ENCODE data around the gene SASH1. TPM values are rescaled to one million over a fixed set of nuclear protein-coding genes. Genes with fewer than 3 reads are reported as not detected.

The SASH1 gene
- total RNA-seq, 4 donors from 2014 or later = 55.3 to 118 (median 79.6) TPM

- Histone ChIP-seq H3K9me3 (no peaks in the 10 kb centered on the region), H3K4me3 (no peak overlapping the region), H3K27ac (peak overlapping the region in 2 of 4 donors; percentile 70 to 71), H3K27me3 (no peaks in the 10 kb centered on the region), H3K36me3 (no peaks in the 10 kb centered on the region), H3K4me1 (peaks cover 17 to 81% (median 43%) of the 10 kb centered on the region in 3 donors)
- TF ChIP-seq POLR2A (IDR thresholded peaks at IDR 0.05) = no peak
- TF ChIP-seq, protein P1, sequence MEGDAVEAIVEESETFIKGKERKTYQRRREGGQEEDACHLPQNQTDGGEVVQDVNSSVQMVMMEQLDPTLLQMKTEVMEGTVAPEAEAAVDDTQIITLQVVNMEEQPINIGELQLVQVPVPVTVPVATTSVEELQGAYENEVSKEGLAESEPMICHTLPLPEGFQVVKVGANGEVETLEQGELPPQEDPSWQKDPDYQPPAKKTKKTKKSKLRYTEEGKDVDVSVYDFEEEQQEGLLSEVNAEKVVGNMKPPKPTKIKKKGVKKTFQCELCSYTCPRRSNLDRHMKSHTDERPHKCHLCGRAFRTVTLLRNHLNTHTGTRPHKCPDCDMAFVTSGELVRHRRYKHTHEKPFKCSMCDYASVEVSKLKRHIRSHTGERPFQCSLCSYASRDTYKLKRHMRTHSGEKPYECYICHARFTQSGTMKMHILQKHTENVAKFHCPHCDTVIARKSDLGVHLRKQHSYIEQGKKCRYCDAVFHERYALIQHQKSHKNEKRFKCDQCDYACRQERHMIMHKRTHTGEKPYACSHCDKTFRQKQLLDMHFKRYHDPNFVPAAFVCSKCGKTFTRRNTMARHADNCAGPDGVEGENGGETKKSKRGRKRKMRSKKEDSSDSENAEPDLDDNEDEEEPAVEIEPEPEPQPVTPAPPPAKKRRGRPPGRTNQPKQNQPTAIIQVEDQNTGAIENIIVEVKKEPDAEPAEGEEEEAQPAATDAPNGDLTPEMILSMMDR (IDR thresholded peaks at IDR 0.05) = no peak
- WGBS, 2 donors = 85 to 91% methylated on average over 11 to 12 of the region's 12 CpGs
- intact Hi-C loops (cut with DNase I) = no loop called here
- DNase-seq = no peak
Measured at GRCh38 chr6:148413321-148414091, 70.9 kb downstream of the SASH1 start.

DNA sequence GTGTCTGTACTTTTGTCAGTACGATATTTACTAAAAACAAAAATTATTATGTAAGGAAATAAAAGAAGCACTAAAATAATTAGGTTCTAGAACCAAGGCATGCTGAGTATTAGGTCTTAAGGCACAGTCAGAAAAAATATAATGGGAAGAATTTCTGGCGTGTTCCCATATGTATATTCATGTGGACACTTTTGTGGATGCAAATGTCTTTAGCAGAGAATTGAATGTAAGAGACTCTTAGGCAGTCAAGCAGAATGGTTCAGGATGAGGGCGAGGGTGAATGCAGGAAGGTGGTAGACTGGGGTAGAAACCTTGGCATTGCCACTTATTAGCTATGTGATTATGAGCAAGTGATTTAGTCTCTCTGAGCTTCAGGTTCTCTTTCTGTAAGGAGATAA is 71.5 kb downstream of the SASH1 start:
- no peak for DNase-seq
- 81 to 97% methylated on average over 3 of the region's 3 CpGs for WGBS, 2 donors
- H3K9me3 ChIP-seq = no peaks in the 10 kb centered on the region
- intact Hi-C loops (cut with DNase I) = no loop called here
- H3K4me3 ChIP-seq = no peak overlapping the region
- peaks cover 17 to 75% (median 43%) of the 10 kb centered on the region in 3 donors for H3K4me1 ChIP-seq
- H3K27me3 ChIP-seq = no peaks in the 10 kb centered on the region
- no peak for TF ChIP-seq POLR2A (IDR thresholded peaks at IDR 0.05)
- TF ChIP-seq, protein P1 (IDR thresholded peaks at IDR 0.05) = no peak
- peak overlapping the region in 3 of 4 donors; percentile 48 to 71 (median 70) for H3K27ac ChIP-seq
- H3K36me3 ChIP-seq = no peaks in the 10 kb centered on the region

DNA sequence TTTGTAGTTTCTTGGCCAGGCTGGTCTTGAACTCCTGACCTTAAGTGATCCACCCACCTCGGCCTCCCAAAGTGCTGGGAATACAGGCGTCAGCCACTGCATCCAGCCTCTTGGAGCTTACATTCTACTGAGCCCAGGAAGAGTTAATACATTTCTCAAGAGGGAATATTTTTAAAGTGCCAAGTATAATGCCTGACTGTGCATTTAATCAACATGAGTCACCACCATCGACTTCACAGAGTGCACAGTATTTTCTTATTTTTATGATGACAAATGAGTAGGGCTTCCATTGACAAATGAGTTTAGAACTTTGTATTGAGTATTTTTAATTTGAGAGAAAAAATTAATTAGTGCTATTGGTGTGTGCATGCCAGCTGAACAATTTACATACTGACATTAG is 72.2 kb downstream of the SASH1 start:
- H3K4me1 ChIP-seq = peaks cover 17 to 74% (median 43%) of the 10 kb centered on the region in 3 donors
- H3K27ac ChIP-seq = peak overlapping the region in 3 of 4 donors; percentile 48 to 71 (median 70)
- no peaks in the 10 kb centered on the region for H3K36me3 ChIP-seq
- no peaks in the 10 kb centered on the region for H3K27me3 ChIP-seq
- 4 to 31% methylated on average over 3 of the region's 3 CpGs for WGBS, 2 donors
- TF ChIP-seq POLR2A (IDR thresholded peaks at IDR 0.05) = no peak
- TF ChIP-seq, protein P1 (IDR thresholded peaks at IDR 0.05) = no peak
- H3K4me3 ChIP-seq = no peak overlapping the region
- H3K9me3 ChIP-seq = no peaks in the 10 kb centered on the region
- intact Hi-C loops (cut with DNase I) = no loop called here
- no peak for DNase-seq

DNA sequence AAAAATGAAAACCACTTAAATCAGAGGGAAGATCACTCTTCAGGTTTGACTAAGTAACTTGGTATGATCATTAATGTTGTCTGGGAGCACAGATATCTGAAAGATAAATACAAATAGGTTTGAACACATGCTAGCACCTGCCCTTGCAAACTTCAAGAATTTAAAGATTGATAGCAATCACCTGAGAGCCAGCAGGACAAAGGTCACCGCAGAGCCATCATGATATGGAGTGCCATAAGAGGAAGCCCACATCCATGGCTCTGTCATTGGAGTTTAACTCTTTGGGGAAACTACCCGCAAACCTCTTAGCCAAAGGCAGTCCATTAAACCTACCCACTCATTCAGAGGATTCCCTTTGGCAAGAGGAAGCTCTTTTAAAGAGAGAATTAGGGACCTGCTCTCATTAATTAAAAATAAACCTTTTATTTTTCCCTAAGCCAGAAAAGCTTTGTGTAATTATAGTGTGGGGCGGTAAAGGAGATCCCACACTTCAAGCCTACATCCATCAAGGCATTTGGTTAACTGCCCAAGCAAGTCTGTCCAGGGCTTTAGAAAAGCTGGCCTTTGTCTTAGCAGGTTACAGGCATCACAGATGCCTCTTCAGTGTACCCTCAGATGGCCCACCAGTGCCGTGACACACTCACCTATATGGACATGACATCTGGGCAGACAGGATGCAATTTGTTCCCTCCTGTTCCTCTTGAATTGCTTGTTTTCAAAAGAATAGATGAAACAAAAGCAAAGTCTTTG is 73.0 kb downstream of the SASH1 start:
- intact Hi-C loops (cut with DNase I) = no loop called here
- Histone ChIP-seq H3K9me3 (no peaks in the 10 kb centered on the region), H3K4me1 (peaks cover 17 to 65% (median 43%) of the 10 kb centered on the region in 3 donors), H3K4me3 (no peak overlapping the region), H3K27ac (peak overlapping the region; percentile 6 to 71 (median 59)), H3K36me3 (no peaks in the 10 kb centered on the region), H3K27me3 (no peaks in the 10 kb centered on the region)
- WGBS, 2 donors = 40 to 56% methylated on average over 4 of the region's 4 CpGs
- TF ChIP-seq, protein P1 (IDR thresholded peaks at IDR 0.05) = no peak
- TF ChIP-seq POLR2A (IDR thresholded peaks at IDR 0.05) = no peak
- DNase-seq = no peak

Measured in esophagus squamous epithelium (tissue), 5 donors.